Mesangial cell (primary cell): Measurements from ENCODE around the gene OR9I1. TPM values are rescaled to one million over a fixed set of nuclear protein-coding genes. Genes with fewer than 3 reads are reported as not detected.

Experiments
- total RNA-seq: library from RNA; depleted of rRNA; stranded (reverse); fragments of >200 nt; gene quantifications from 2 replicates; pipeline ENCODE4 v1.2.3, GENCODE V29; 2015

OR9I1 gene, protein sequence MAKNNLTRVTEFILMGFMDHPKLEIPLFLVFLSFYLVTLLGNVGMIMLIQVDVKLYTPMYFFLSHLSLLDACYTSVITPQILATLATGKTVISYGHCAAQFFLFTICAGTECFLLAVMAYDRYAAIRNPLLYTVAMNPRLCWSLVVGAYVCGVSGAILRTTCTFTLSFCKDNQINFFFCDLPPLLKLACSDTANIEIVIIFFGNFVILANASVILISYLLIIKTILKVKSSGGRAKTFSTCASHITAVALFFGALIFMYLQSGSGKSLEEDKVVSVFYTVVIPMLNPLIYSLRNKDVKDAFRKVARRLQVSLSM
- not detected in 2 replicates for total RNA-seq

DNA sequence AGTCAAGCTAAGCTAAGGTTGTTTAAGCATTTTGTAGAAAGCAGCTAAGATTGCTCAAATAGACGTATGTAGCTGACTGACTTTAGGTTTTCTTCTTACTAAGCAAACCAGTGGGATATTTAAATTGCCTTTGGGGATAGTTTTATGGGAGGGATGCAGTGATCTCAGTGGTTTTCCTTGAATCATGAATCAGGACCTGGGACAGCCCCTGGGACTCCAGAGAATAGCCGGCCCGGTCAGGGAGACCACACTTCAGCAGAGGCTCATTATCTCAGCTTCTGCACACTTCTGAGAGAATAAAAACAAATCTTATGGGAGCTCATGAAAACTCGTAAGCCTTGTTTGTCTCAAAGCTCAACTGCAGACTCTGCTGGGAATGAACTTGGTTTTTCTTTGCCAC is at the start of gene OR9I1:
Gene OR9I1, minus strand, starts transcription at position 62 of the 400 bp plus-strand sequence. CDS start 6,086 bp downstream, outside the sequence.

Other genes starting within 250 kb of the OR9I1 start
- gene OR9Q1, start 101.6 kb downstream of the OR9I1 start, total RNA-seq, result not detected in 2 replicates
- gene OR6Q1, start 94.6 kb downstream of the OR9I1 start, total RNA-seq, result not detected in 2 replicates
- not detected in 2 replicates for gene OR9Q2, start 63.5 kb upstream of the OR9I1 start, total RNA-seq
- not detected in 2 replicates for gene OR1S2, start 78.6 kb upstream of the OR9I1 start, total RNA-seq
- not detected in 2 replicates for gene OR1S1, start 87.2 kb upstream of the OR9I1 start, total RNA-seq
- not detected in 2 replicates for gene OR10Q1, start 103.4 kb upstream of the OR9I1 start, total RNA-seq
- gene OR10W1, start 142.7 kb upstream of the OR9I1 start, total RNA-seq, result not detected in 2 replicates
- not detected in 2 replicates for gene OR5B17, start 233.5 kb upstream of the OR9I1 start, total RNA-seq